B cell (primary cell): ENCODE measurements around the gene PLCB4. TPM values are rescaled to one million over a fixed set of nuclear protein-coding genes. Genes with fewer than 3 reads are reported as not detected.

Experiments
- ATAC-seq: fragments of 200-7000 bp; cut with Tn5 transposase; one replicate; pipeline ENCODE4 v1.10.0; 2021; ENCODE audit warnings: low read depth, mild to moderate bottlenecking, moderate number of reproducible peaks, moderate library complexity
- CTCF ChIA-PET: fragments of 350-600 bp; sonication (Branson Sonifier 250); formaldehyde crosslinking; loops from one replicate; lab custom pipeline; 2021; ENCODE audit warnings: antibody characterized with exemption, inconsistent platforms; lab: Charles Lee
- POLR2A ChIA-PET: fragments of 350-600 bp; sonication (Branson Sonifier 250); formaldehyde crosslinking; loops from one replicate; lab custom pipeline; 2021; ENCODE audit warnings: antibody characterized with exemption; lab: Charles Lee
- DNase-seq: peaks from one replicate; pipeline ENCODE4 v3.0.0; 2013
- H2AFZ ChIP-seq: 2 replicates; pipeline ENCODE4 v1.6.1; 2012; ENCODE audit warnings: mild to moderate bottlenecking, low read depth, low read length; ENCODE audit not compliant: insufficient read depth, poor library complexity, severe bottlenecking
- H3K27ac ChIP-seq, 2 donors: 1 replicate in 1 of 2; 2 replicates in 1 of 2; pipeline ENCODE4 v1.5.1; 2012 to 2013; ENCODE audit warnings: low read length in 2 of 2, mild to moderate bottlenecking in 2 of 2, moderate library complexity in 1 of 2
- H3K27me3 ChIP-seq, 4 experiments: fragments of 200-600 bp in 1 of 4; sonication (generic) in 1 of 4; replicated peaks in 1 of 4; 1 replicate in 2 of 4; 2 replicates in 2 of 4; pipeline versions ENCODE4 v1.6.1 to v1.7.0; 2013 to 2016; ENCODE audit warnings: low read length in 3 of 4, mild to moderate bottlenecking in 2 of 4, mixed read lengths in 1 of 4, moderate library complexity in 1 of 4; ENCODE audit not compliant: insufficient read depth in 4 of 4, control insufficient read depth in 3 of 4; ENCODE audit errors: control extremely low read depth in 1 of 4
- H3K36me3 ChIP-seq, 2 experiments: replicated peaks in 1 of 2; 1 replicate in 1 of 2; 2 replicates in 1 of 2; pipeline versions ENCODE4 v1.6.1 to v1.7.1; 2013; ENCODE audit warnings: low read length in 1 of 2; ENCODE audit not compliant: insufficient read depth in 2 of 2, control insufficient read depth in 1 of 2; ENCODE audit errors: control extremely low read depth in 1 of 2, extremely low read depth in 1 of 2
- H3K4me1 ChIP-seq, 2 donors: fragments of 200-600 bp in 1 of 2; sonication (generic) in 1 of 2; 1 replicate in 1 of 2; 2 replicates in 1 of 2; pipeline versions ENCODE4 v1.5.1 to v1.6.1; 2013 to 2017; ENCODE audit warnings: low read length in 2 of 2; ENCODE audit not compliant: control insufficient read depth in 2 of 2, insufficient read depth in 2 of 2
- H3K4me2 ChIP-seq: replicated peaks from 2 replicates; pipeline ENCODE3; 2012; ENCODE audit warnings: mild to moderate bottlenecking, low read depth, low read length; ENCODE audit not compliant: poor library complexity, severe bottlenecking
- H3K4me3 ChIP-seq, 5 experiments: fragments of 200-600 bp in 1 of 5; sonication (generic) in 1 of 5; 1 replicate in 3 of 5; 2 replicates in 2 of 5; pipeline versions ENCODE4 v1.5.1 to v1.7.0; 2011 to 2016; ENCODE audit warnings: low read length in 4 of 5, mild to moderate bottlenecking in 4 of 5, low read depth in 2 of 5, control low read depth in 1 of 5, moderate library complexity in 1 of 5; ENCODE audit not compliant: insufficient read depth in 1 of 5; ENCODE audit errors: control extremely low read depth in 1 of 5, extremely low read depth in 1 of 5
- H3K79me2 ChIP-seq: fragments of 200-600 bp; sonication (generic); one replicate; pipeline ENCODE4 v1.6.0; 2016; ENCODE audit warnings: low read length; ENCODE audit not compliant: control insufficient read depth, insufficient read depth
- H3K9ac ChIP-seq: fragments of 200-600 bp; sonication (generic); 2 replicates; pipeline ENCODE4 v1.6.1; 2017; ENCODE audit warnings: mild to moderate bottlenecking, low read length, moderate library complexity
- H3K9me3 ChIP-seq, 3 donors: one replicate each; pipeline versions ENCODE4 v1.6.1 to v1.7.1; 2013; ENCODE audit warnings: low read length in 2 of 3; ENCODE audit not compliant: control insufficient read depth in 2 of 3, insufficient read depth in 1 of 3; ENCODE audit errors: control extremely low read depth in 1 of 3
- H4K20me1 ChIP-seq: 2 replicates; pipeline ENCODE4 v1.6.0; 2012; ENCODE audit warnings: mild to moderate bottlenecking, low read length; ENCODE audit not compliant: insufficient read depth, control insufficient read depth, poor library complexity, severe bottlenecking
- H3K27ac Mint-ChIP-seq: one replicate; pipeline ENCODE4 v1.8.0; 2021; ENCODE audit warnings: mixed read lengths
- H3K27me3 Mint-ChIP-seq: one replicate; pipeline ENCODE4 v1.8.0; 2021; ENCODE audit warnings: mixed read lengths
- H3K4me1 Mint-ChIP-seq: one replicate; pipeline ENCODE4 v1.8.0; 2021; ENCODE audit warnings: mixed read lengths
- H3K4me3 Mint-ChIP-seq: one replicate; pipeline ENCODE4 v1.8.0; 2021; ENCODE audit warnings: mixed read lengths
- H3K9me3 Mint-ChIP-seq: one replicate; pipeline ENCODE4 v1.8.0; 2022; ENCODE audit warnings: mixed read lengths; ENCODE audit not compliant: insufficient read depth
- EZH2 ChIP-seq: IDR thresholded peaks from 2 replicates; pipeline ENCODE4 v1.6.1; 2012; ENCODE audit warnings: borderline replicate concordance, low read depth, mild to moderate bottlenecking, moderate library complexity, low read length; ENCODE audit not compliant: insufficient read depth, poor library complexity, severe bottlenecking
- WGBS: methylation state at CpG from one replicate; pipeline ENCODE4 v1.1.5; 2013; ENCODE audit warnings: missing lambda C conversion rate; ENCODE audit not compliant: insufficient coverage; 5-methylcytosine and 5-hydroxymethylcytosine counted together
- intact Hi-C: fragments of 100-400 bp; cut with micrococcal nuclease; formaldehyde crosslinking; loops from one replicate; pipeline ENCODE4 v1.10.0; 2022
- polyA plus RNA-seq: library from polyadenylated mRNA; depleted of rRNA; stranded (reverse); fragments of >200 nt; gene quantifications from 2 replicates; pipeline ENCODE4 v1.2.3, GENCODE V29; 2012
- total RNA-seq, 2 donors: library from RNA; stranded (reverse); fragments of 120-200 nt in 1 of 2; gene quantifications; 1 replicate in 1 of 2; 2 replicates in 1 of 2; pipeline versions ENCODE4 v1.2.3 to v1.2.4, GENCODE V29; 2013 to 2022
- TF ChIP-seq, protein P1 (sequence below): fragments of 200-600 bp; IDR thresholded peaks from one replicate; pipeline ENCODE4 v1.8.0; 2022; ENCODE audit warnings: antibody characterized with exemption, mild to moderate bottlenecking

PLCB4 gene
- total and polyA plus RNA-seq, 2 donors (not counting 1 experiment from before 2014, with no cell fraction given), result not detected

DNA sequence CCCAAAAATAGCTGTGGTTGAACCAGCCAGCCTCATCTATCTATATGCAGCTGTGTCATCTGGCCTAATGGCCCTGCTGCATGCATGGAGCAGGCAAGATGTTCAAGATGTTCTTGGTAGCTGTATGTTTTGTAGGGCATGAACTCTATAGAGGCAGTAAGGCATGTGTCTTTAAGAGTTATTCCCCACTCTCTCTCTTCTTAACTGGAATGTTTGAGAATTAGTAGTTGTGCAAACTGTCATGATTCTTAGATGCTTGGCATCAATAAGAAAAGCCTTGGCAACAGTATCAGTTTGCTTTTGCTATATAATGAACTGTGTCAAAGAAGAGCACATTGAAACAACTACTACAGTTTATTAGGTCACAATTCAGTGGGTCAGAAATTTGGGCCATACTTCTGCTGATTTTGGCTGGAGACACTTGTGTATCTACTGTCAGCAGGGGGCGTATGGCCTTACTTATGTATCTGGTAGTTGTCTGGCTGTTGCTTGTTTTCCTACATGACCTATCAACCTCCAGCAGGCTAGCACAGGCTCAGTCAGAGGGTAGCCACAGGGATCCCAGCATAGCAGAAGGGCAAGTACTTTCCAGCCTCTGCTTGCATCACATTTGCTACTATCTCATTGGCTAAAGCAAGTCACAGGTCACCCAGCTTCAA lies 389.4 kb downstream of the PLCB4 start:
- no peak overlapping the region for H3K4me2 ChIP-seq
- H3K4me3 Mint-ChIP-seq, result no peak overlapping the region
- H3K27me3 Mint-ChIP-seq, result peaks cover 9% of the 10 kb centered on the region
- H3K9ac ChIP-seq, result no peak overlapping the region
- H3K4me3 ChIP-seq, result no peak overlapping the region
- H3K9me3 ChIP-seq, result no peaks in the 10 kb centered on the region
- H3K27ac ChIP-seq, result no peak overlapping the region
- H3K79me2 ChIP-seq, result no peaks in the 10 kb centered on the region
- H3K4me1 Mint-ChIP-seq, result no peaks in the 10 kb centered on the region
- TF ChIP-seq EZH2, result no peak
- TF ChIP-seq, protein P1, sequence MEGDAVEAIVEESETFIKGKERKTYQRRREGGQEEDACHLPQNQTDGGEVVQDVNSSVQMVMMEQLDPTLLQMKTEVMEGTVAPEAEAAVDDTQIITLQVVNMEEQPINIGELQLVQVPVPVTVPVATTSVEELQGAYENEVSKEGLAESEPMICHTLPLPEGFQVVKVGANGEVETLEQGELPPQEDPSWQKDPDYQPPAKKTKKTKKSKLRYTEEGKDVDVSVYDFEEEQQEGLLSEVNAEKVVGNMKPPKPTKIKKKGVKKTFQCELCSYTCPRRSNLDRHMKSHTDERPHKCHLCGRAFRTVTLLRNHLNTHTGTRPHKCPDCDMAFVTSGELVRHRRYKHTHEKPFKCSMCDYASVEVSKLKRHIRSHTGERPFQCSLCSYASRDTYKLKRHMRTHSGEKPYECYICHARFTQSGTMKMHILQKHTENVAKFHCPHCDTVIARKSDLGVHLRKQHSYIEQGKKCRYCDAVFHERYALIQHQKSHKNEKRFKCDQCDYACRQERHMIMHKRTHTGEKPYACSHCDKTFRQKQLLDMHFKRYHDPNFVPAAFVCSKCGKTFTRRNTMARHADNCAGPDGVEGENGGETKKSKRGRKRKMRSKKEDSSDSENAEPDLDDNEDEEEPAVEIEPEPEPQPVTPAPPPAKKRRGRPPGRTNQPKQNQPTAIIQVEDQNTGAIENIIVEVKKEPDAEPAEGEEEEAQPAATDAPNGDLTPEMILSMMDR, result no peak
- DNase-seq (peak; percentile 7), ATAC-seq (no peak)
- H2AFZ ChIP-seq, result no peak overlapping the region
- no peaks in the 10 kb centered on the region for H4K20me1 ChIP-seq
- H3K27ac Mint-ChIP-seq, result no peak overlapping the region
- H3K4me1 ChIP-seq, result peaks cover 0 to 4% of the 10 kb centered on the region in 2 donors
- ChIA-PET POLR2A (no interaction called here), CTCF (interaction anchor here (1.0 kb wide), 1 partner anchor 50 kb away, joined by 3 read pairs; no protein-coding TSS in a partner anchor)
- H3K27me3 ChIP-seq, result no peaks in the 10 kb centered on the region
- no peaks in the 10 kb centered on the region for H3K36me3 ChIP-seq
- H3K9me3 Mint-ChIP-seq, result no peaks in the 10 kb centered on the region
- WGBS, result no CpG with 5 or more reads among the region's 1 CpG
- intact Hi-C loops, result no loop called here

DNA sequence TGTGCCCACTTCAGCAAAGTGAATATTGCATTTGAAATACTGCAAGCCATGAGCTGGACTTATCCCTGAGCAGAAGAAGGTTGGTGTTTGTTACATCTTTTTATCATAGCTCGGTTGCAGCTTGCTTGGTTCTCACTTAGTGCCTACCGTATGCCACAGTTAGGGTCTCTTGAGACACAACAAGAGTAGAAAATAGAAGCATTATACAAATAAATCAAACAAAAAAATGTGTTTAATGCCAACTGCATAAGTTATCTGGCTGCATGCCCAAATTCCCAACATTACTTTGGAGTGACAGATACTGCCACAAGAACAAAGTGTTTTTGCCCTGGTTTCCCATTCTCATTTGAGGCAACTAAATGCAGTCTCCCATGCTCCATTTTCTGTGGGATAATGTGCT lies 391.6 kb downstream of the PLCB4 start:
- Histone ChIP-seq H3K4me2 (no peak overlapping the region), H4K20me1 (no peaks in the 10 kb centered on the region), H3K36me3 (no peaks in the 10 kb centered on the region), H3K4me3 (no peak overlapping the region), H3K9ac (no peak overlapping the region), H2AFZ (no peak overlapping the region), H3K9me3 (no peaks in the 10 kb centered on the region), H3K4me1 (peaks cover 0 to 4% of the 10 kb centered on the region in 2 donors), H3K27ac (no peak overlapping the region), H3K27me3 (no peaks in the 10 kb centered on the region), H3K79me2 (no peaks in the 10 kb centered on the region)
- no peak overlapping the region for H3K4me3 Mint-ChIP-seq
- no peak for TF ChIP-seq EZH2
- TF ChIP-seq, protein P1, result no peak
- no peaks in the 10 kb centered on the region for H3K4me1 Mint-ChIP-seq
- intact Hi-C loops, result no loop called here
- no CpG with 5 or more reads among the region's 2 CpGs for WGBS
- DNase-seq (no peak), ATAC-seq (no peak)
- peaks cover 9% of the 10 kb centered on the region for H3K27me3 Mint-ChIP-seq
- H3K9me3 Mint-ChIP-seq, result peaks cover 4% of the 10 kb centered on the region
- ChIA-PET CTCF (interaction anchor here (0.7 to 1.2 kb wide), 2 partner anchors 52 to 149 kb away, joined by 3 to 4 read pairs; no protein-coding TSS in a partner anchor), POLR2A (no interaction called here)
- H3K27ac Mint-ChIP-seq, result no peak overlapping the region
